GM21367 (cell line): ENCODE data around the gene SIGLEC9.

Experiments used
- ATAC-seq: cut with Tn5 transposase; IDR thresholded peaks from one replicate; pipeline ENCODE4 v1.9.1; 2021; ENCODE audit not compliant: unreplicated experiment

Gene SIGLEC9

DNA sequence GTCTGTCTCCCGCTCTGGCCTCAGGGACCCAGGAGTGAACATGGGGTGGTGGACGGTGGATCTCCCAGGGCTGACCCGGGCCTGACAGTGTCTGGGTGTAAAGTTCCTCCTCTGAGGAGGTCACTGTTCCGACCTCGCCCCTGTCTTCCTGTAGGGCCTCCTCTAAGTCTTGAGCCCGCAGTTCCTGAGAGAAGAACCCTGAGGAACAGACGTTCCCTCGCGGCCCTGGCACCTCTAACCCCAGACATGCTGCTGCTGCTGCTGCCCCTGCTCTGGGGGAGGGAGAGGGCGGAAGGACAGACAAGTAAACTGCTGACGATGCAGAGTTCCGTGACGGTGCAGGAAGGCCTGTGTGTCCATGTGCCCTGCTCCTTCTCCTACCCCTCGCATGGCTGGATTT is at the start of gene SIGLEC9:
Gene SIGLEC9 (plus strand): TSS at position 178 of the 400 bp plus-strand sequence. CDS start 69 bp downstream, at position 247.
- no peak for ATAC-seq

DNA sequence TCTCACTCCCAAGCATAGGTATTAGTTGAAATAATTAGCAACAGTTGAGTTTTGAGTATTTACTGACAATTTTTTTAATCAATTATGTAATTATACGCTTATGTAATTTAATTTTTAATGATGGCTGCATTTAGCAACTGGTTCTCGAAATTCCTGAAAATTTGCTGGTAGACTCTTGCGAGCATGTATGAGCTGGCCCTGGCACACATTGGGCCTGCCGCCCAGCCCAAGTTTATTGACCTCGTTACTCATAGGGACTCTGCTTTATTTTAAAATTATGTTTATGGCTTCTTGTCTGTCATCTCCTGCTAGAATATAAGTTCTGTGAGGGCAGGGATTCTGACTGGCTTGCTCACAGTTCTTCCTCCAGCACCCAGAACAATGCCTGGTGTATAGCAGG is 48.7 kb upstream of the SIGLEC9 start:
- ATAC-seq, result no peak

DNA sequence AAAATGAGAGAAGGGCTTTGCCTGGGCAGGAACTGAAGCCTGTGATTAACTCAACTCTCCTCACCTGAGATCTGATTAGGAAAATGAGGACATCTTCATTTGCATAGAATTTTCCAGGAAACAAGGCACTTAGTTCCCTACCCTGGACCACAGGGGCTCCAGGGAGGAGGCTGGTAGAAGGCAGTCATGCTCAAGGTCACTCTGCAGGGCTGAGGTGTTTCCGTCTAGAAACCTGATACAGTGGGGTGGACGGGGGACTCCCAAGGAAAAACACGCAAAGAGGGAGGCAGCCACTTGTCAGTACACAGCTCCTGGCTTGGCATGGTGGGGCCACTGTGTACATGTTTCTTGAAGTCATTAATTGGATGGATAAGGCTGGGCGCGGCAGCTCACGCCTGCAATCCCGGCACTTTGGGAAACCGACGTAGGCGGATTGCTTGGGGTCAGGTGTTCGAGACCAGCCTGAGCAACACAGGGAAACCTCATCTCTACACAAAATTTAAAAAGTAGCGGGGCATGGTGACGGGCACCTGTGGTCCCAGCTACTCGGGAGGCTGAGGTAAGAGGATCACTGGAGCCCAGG is 48.0 kb upstream of the SIGLEC9 start:
- no peak for ATAC-seq

DNA sequence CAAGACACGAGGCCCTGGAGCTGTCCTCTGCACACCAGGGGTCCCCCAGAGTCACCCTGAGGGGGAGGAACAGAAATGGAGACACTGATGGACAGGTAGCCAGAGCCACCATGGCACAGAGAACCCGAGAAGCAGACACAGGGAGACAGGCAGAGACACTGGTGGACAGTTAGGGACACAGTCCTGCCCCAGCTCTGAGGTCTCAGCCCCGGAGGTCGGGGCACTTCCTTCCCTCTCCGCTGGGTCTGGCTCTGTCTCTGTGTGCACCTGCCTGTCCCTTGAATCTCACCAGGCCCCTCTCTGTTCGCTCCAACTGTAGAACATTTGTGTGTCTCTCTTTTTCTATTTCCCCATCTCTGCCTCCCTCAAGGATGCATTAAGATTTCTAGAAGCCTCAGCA is 46.6 kb upstream of the SIGLEC9 start:
- no peak for ATAC-seq

DNA sequence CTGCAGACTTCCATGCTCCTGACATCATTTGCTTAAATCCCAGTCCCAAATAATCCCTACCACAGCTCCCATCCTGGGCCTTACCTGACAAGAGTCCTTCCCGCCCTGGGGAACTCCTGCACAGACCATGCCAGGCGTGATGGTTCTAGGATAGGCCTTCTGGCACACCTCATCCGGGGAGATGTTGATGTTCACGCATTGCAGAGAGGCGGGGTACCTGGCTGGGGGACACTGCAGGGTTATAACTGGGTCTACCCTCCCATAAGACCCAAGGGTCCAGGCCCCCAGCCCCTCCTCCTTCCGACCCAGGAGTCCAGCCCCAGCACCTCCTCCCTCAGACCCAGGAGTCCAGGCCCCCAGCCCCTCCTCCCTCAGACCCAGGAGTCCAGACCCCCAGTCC is 46.0 kb upstream of the SIGLEC9 start:
- ATAC-seq, result no peak

DNA sequence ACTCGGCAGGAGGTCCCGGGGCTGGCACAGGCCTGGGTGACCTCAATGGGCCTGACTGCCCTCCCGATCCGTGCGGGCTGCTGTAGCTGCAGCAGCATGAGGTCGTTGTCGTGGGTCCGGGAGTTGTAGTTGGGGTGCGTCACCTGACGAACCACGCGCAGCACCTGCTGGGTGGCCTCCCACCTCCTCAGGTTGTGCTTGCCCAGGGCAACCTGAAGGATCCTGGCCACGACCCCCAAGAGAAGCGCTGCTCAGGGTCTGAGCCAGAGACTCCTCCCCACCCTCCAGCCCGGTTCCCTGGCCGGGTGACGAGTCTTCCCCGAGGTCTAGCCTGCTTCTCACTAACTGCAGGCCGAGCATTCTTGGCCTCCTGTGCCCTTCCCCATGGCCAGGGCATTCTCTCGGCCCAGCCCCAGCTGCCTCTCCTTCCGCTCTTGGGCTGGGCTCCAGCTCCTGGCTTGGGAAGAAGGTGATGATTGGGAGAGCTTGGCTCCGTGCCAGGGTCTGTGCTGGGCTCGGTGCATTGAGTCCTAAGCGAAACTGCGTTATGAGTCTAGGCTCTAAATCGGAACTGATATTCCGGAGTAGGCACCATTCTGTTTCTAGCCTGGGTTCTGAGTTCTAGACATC is 45.1 kb upstream of the SIGLEC9 start:
- no peak for ATAC-seq

DNA sequence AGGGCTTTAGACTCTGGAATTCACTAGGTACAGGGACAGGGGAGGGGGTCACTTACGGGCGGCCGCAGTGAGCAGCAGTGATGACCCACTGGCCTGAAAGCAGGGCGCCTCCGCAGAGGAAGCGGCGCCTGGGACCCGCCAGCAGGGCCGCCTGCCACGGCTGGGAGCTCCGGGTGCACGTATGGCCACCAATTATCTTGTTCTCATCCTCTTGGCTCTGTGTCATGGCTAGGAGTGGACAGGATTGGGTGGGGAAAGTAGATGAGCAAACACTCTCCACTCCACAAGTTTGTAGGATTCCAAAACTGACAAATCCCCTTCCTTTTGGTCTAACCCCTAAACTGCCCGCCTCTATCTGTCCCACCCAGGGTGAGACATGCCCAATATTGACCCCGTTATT is 43.2 kb upstream of the SIGLEC9 start:
- no peak for ATAC-seq

DNA sequence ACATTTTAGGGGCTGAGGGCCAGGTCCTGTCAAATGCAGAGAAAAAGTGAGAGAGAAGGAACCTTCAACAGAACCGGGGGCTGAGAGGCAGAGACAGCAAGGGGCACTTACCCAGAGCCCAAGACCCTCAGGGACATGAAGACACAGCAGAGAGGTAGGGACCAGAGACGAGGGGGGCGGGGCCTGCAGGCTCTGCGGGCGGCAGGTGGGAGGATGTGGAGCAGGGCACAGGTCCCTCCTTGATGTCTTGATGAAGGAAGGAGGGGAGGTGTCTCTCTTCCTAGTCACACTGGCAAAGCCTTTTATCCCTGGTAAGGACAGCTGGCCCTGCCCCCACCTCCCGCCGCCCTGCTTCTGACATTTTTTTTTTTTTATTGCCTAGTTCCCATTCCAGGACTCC is 42.1 kb upstream of the SIGLEC9 start, which contains the start of gene KLK14:
Gene KLK14 (minus strand): TSS at position 277 of the 400 bp plus-strand sequence. CDS start 273 bp downstream, at position 4.
- no peak for ATAC-seq

DNA sequence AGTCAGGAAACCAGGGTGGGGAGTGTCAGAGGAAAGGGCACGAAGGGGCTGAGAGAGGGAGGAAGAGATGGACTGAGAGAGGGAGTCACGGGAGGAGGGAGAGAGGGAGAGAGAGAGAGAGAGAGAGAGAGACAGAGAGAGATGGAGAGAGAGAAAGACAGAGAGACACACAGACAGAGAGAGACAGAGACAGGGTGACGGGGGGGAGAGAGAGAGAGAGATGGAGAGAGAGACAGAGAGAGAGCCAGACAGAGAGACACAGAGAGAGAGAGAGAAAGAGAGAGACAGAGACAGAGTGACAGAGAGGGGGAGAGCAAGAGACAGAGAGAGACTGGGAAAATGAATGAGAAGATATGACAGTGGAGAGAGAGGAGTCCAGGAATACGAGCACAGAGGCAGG is 41.5 kb upstream of the SIGLEC9 start:
- ATAC-seq, result no peak

DNA sequence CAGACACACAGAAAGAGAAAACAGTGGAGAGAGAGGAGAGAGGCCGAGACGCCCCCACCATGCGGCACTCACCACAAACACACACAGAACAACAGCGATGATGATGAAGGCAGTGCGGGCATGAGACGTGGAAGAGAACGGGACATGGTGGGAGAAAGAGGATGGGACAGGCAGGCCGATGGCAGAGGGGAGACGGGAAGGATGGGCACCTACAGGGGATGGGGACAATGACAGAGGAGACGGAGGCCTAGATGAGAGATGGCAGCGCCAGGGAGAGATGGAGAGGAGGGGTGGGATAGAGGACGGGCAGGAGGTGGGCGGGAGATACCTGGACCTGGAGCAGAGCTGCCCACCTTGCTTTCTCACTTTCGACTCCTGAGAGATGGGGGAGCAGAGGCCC is 40.9 kb upstream of the SIGLEC9 start:
- no peak for ATAC-seq

DNA sequence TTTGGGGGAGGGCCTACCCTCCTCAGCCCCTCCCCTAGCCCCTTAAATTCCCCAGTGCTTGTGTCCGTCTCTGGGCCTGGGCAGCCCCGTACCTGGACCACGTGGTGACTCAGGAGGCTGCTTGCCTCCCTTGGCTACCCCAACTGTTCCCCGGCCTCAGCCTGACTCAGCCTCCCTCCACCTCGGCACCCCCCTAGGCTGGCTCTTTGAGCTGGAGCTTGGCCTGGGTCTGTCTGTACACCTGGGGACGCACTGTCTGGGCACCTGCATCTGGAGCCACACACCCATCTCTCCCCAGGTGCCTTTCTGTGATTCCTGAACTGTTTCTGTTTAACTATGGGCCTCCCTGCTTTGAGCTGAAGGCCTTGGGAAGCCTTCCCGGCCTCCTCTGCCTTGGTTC is 40.2 kb upstream of the SIGLEC9 start:
- no peak for ATAC-seq

DNA sequence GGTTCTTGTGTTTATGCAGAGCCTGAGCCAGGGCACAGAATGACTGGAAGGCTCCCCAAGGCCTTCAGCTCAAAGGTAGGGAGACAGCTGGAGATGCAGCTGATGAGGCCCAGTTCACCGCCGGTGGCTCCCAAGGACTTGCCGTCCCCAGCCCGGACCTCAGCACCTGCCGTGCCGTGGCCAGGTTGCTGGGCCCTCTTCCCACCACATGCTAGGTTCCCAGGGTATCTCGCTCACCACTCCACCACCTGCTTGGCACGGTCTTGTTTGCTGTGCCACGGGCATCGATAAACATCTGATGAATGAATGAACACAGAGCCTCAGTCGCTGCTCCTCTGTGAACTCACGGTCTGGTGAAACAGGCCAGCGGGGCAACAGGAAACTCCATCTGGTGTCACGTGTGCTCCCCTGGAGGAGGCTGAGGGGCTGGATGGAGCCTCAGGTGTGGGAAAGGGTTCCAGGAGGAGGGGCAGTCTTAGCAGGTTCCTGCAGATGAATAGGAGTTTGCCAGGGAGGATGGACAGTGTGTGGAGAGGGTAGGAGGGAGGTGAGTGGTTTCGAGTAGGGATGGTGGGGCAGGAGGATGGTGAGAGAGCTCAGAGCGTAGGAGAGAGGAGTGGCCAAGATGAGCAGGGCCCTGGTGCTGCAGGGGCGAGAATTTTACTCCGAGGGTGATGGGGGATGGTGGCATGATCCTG is 38.4 kb upstream of the SIGLEC9 start:
- ATAC-seq, result no peak

DNA sequence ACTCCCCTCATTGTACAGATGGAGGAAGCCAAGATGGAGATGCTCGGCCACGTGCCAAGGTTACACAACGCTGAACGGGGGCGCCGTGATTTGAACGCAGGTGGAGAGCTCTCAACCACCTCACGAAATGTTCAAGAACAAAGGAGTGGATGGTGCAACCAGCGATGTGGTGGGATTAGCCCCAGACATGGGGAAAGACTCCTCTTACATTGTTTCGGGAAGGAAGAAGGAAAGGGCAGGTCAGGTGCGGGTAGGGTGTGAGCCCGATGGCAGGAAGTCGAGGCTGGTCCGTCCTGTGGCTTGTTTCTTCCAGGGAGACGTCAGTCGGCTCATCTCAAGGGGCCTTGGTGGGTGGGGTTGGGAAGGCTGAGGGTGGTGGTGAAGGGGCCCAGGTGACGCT is 34.9 kb upstream of the SIGLEC9 start:
- ATAC-seq, result no peak

DNA sequence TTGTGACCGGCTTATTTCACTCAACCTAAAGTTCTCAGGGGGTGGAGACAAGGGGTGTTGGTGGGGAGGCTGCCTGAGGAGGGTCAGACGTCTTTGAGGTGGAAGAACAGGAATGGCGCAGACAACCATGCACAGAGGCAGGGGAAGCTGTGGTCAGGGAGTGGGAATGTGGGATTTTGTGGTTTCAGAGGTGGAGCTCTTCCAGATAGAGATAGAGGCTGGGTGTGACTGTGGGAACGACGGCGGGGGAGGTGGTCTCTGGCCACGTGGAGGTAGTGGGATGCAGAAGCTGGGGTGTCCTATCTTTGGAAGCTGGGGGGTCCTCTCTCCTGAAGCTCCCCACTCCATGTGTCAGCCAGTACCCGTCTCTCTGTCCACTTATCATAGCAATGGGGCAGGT is 34.2 kb upstream of the SIGLEC9 start:
- no peak for ATAC-seq

DNA sequence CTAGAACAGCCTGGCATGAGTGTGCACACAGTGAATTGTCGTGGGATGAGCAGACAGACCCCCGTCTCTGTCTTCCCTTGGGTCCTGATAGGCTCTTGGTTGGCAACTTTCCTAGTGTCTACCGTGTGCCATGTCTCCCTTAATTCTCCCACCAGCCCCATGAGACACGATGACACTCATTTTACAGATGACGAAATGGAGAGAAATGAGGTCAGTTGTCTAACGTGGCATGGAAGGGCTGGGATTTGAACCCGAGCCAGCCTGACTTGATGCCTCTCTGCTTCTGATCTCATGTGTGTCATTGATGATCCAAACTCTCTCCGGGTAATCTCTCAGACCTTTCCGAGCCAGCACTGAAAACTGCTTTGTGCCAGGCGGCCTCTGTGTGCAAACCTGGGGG is 33.6 kb upstream of the SIGLEC9 start:
- no peak for ATAC-seq

DNA sequence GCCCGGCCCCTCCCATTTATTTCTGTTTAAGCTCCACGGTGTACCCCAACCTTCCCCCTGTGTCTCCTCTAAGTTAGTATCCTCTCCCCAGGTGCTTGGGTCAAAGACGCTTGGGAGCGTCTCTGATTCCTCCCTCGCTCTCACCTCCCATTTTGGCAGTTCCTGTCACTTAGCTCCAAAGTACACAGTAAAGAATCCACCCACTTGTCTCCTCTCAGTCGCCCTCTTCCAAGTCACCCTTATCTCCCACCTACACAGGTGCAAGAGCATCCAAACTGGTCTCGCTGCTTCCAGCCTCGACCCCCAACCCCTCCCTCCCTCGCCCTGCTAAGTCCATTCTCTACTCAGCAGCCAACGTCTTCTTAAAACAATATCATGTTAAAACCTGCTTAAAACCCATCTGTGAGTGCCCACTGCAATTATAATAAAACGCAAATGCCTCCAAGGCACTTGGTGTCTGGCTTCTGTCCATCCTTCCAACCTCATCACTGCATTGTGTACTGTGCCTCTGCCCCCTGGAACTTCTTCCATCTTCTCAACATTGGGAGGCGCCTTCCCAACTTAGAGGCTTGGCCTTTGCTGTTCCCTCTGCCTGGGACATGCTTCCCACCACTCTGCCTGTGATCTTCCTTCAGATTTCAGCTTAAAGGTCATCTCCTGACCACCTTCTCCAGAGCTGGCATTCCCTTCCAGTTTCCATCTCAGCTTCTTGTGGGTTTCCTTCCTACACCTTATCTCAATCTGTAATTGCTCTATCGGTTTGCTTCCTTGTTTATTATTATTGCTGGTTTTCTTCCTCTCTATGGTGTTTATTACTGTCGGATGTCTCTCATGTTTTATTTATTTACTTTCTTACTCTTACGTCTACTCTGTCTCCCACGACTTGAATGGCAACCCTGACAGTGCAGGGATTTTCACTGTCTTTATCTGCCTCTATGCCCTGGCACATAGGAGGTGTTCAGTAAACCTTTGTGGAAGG is 32.5 kb upstream of the SIGLEC9 start:
- no peak for ATAC-seq

DNA sequence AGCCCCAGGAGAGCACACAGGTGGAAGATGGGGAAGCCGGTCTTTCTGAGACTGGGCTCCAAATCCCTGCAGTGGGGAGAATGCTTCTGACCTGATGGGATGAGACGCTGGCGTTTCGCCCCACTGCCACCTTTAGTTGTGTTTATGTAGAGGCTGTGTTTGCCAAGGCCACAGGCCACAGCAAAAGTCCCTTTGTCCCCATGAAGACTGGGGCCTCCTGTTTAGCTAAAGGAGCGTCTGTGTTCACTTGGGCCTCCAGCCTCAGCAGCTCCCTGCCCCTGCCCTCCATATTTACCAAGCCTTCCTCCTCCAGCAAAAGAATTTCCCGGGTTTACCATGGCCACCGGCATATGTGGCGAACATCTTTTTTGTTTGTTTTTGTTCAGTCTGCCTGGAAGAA is 31.6 kb upstream of the SIGLEC9 start:
- ATAC-seq, result no peak

DNA sequence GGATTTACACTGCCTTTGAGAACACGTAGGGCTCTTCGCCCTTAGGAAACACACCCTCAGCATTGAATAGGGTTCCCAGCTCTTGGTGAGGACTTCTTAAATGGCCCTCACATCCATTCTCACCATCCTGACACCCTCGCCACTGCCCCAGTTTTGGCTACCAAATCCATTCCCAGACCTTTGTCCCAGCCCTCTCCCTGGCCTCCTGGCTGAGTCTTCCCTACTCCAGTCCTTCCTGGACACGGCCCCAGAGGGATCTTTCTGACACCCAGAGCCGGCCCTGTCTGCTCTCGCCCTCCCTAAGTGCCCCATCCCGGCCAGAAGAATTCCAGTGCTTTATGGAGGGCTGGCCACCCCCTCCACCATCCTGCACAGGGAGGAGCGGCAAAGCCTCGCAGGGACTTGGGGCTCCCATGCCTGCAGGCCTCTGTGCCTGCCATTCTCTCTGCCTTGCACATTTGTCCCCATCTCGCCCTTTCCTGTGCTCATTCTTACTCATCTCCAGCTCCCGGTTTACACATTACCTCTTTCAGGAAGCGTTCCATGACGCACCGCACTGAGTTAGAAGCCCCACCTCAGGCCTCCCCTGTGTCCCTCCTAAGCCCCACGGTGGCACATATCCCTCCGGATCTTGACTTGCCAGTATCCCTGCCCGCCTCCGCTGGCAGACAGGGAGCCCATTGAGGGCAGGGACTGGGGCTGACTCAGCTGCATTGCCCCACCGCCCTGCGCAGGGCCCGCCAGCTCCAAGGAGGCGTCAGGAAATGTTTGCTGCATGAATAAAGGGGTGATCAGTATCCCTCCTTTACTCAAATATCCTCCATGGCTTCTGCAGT is 31.0 kb upstream of the SIGLEC9 start:
- ATAC-seq, result no peak

DNA sequence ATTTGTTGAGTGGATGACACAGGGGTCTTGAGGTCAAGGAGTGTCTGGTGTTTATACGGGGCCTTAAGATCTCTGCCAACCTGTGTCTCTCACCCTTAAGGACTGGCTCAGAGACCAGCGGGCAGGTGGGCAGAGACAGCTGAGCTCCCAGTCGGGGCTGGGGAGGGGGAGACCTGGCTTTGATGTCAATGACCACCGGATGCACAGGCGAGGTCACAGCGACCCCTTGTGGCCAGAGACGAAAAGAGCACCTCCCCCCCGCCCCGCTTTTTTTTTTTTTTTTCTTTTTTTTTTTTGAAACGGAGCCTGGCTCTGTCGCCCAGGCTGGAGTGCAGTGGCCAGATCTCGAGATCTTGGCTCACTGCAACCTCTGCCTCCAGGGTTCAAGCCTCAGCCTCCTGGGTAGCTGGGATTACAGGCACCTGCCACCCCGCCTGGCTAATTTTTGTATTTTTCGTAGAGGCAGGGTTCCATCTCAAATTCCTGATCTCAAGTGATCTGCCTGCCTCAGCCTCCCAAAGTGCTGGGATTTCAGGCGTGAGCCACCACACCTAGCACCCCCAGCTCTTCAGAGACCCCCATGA is 29.9 kb upstream of the SIGLEC9 start:
- ATAC-seq, result no peak
